T-helper 2 cell treated with Interferon-gamma antibody and Interleukin-4, amounts not matched to agents 100 ng/mL and 5 ng/mL, for 36 hours (primary cell): ENCODE data around the gene RGPD8. TPM values are rescaled to one million over a fixed set of nuclear protein-coding genes. Genes with fewer than 3 reads are reported as not detected.
"Not testable (repeated sequence)": the region's sequence is repeated elsewhere in the genome, so short reads cannot be mapped to it uniquely, and the experiment has no call there.

ENCODE experiments used
- intact Hi-C: fragments of 100-400 bp; cut with micrococcal nuclease; formaldehyde crosslinking; loops from one replicate; pipeline ENCODE4 v1.15.1; 2023
- total RNA-seq: library from RNA; stranded (reverse); gene quantifications from 2 replicates; pipeline ENCODE4 v1.2.3, GENCODE V29; 2022

RGPD8 gene
- total RNA-seq, 1 donor from 2014 or later = 7.4 TPM

GRCh38 chr2:112435716-112436431 lies 2.4 kb upstream of the RGPD8 start:
- intact Hi-C loops = not testable (repeated sequence)

- intact Hi-C loops = loop anchor here (5.0 kb wide), 2 partner anchors 313 to 383 kb away; no protein-coding TSS in a partner anchor
Measured at GRCh38 chr2:112434890-112435715, 1.7 kb upstream of the RGPD8 start.

- intact Hi-C loops = loop anchor here (5.0 kb wide), 2 partner anchors 312 to 382 kb away; no protein-coding TSS in a partner anchor
Measured at GRCh38 chr2:112433932-112434730, 686 bp upstream of the RGPD8 start.

GRCh38 chr2:112432735-112433479 lies 538 bp downstream of the RGPD8 start:
- intact Hi-C loops = loop anchor here (5.0 kb wide), 2 partner anchors 311 to 381 kb away; no protein-coding TSS in a partner anchor

- intact Hi-C loops = loop anchor here (5.0 kb wide), 2 partner anchors 310 to 380 kb away; no protein-coding TSS in a partner anchor
Measured at GRCh38 chr2:112432390-112432734, 1.1 kb downstream of the RGPD8 start.

- intact Hi-C loops = loop anchor here (5.0 kb wide), 2 partner anchors 309 to 379 kb away; no protein-coding TSS in a partner anchor
Measured at GRCh38 chr2:112431587-112432295, 1.7 kb downstream of the RGPD8 start.

GRCh38 chr2:112424553-112424952 lies 8.9 kb downstream of the RGPD8 start:
- intact Hi-C loops = not testable (repeated sequence)

GRCh38 chr2:112416860-112417259 lies 16.6 kb downstream of the RGPD8 start:
- intact Hi-C loops = not testable (repeated sequence)

- intact Hi-C loops = not testable (repeated sequence)
Measured at GRCh38 chr2:112360055-112360454, 73.4 kb downstream of the RGPD8 start.

- intact Hi-C loops = not testable (repeated sequence)
Measured at GRCh38 chr2:112354335-112354734, 79.1 kb downstream of the RGPD8 start.

GRCh38 chr2:112352809-112353603 lies 80.4 kb downstream of the RGPD8 start:
- intact Hi-C loops = not testable (repeated sequence)

- intact Hi-C loops = not testable (repeated sequence)
Measured at GRCh38 chr2:112352292-112352691, 81.2 kb downstream of the RGPD8 start.

- intact Hi-C loops = no loop called here
Measured at GRCh38 chr2:112345030-112346027, 88.1 kb downstream of the RGPD8 start.

- intact Hi-C loops = no loop called here
Measured at GRCh38 chr2:112343827-112344585, 89.4 kb downstream of the RGPD8 start.

- intact Hi-C loops = no loop called here
Measured at GRCh38 chr2:112342067-112342550, 91.3 kb downstream of the RGPD8 start.

GRCh38 chr2:112340475-112341267 lies 92.8 kb downstream of the RGPD8 start:
- intact Hi-C loops = no loop called here
